Measurements from ENCODE around the gene DSE.
"Not testable (repeated sequence)": the region's sequence is repeated elsewhere in the genome, so short reads cannot be mapped to it uniquely, and the experiment has no call there.

DSE gene

GRCh38 chr6:116370760-116371119 lies at the start of gene DSE:
Gene DSE (plus strand): TSS chr6:116370947. CDS start chr6:116399251, 28,304 bp downstream.
- no peak for DNase-seq (ENCODE audit: low read depth)
- TF ChIP-seq CTCF (conservative IDR thresholded peaks at IDR 0.05; ENCODE audit: control insufficient read depth, insufficient read depth, low read depth, low read length), result no peak
- H3K4me3 ChIP-seq (ENCODE audit: control insufficient read depth, low read depth, low read length), result peak within 1 kb of the TSS; percentile 79

- not testable (repeated sequence) for H3K4me3 ChIP-seq (ENCODE audit: control insufficient read depth, low read depth, low read length); DNase-seq (ENCODE audit: low read depth)
Observed at GRCh38 chr6:116321933-116322332, 48.8 kb upstream of the DSE start.

- no peak for TF ChIP-seq CTCF (conservative IDR thresholded peaks at IDR 0.05; ENCODE audit: control insufficient read depth, insufficient read depth, low read depth, low read length)
- H3K4me3 ChIP-seq (ENCODE audit: control insufficient read depth, low read depth, low read length), result no peak overlapping the region
- no peak for DNase-seq (ENCODE audit: low read depth)
Observed at GRCh38 chr6:116323863-116324262, 46.9 kb upstream of the DSE start.

GRCh38 chr6:116325634-116326132 lies 45.1 kb upstream of the DSE start:
- H3K4me3 ChIP-seq (ENCODE audit: control insufficient read depth, low read depth, low read length); DNase-seq (ENCODE audit: low read depth): not testable (repeated sequence)

GRCh38 chr6:116326181-116326671 lies 44.5 kb upstream of the DSE start:
- no peak for TF ChIP-seq CTCF (conservative IDR thresholded peaks at IDR 0.05; ENCODE audit: control insufficient read depth, insufficient read depth, low read depth, low read length)
- DNase-seq (ENCODE audit: low read depth), result no peak
- no peak overlapping the region for H3K4me3 ChIP-seq (ENCODE audit: control insufficient read depth, low read depth, low read length)

GRCh38 chr6:116326996-116327395 lies 43.8 kb upstream of the DSE start:
- DNase-seq (ENCODE audit: low read depth), result no peak
- no peak overlapping the region for H3K4me3 ChIP-seq (ENCODE audit: control insufficient read depth, low read depth, low read length)
- TF ChIP-seq CTCF (conservative IDR thresholded peaks at IDR 0.05; ENCODE audit: control insufficient read depth, insufficient read depth, low read depth, low read length), result no peak

GRCh38 chr6:116327803-116328527 lies 42.8 kb upstream of the DSE start:
- TF ChIP-seq CTCF (conservative IDR thresholded peaks at IDR 0.05; ENCODE audit: control insufficient read depth, insufficient read depth, low read depth, low read length), result no peak
- H3K4me3 ChIP-seq (ENCODE audit: control insufficient read depth, low read depth, low read length), result no peak overlapping the region
- no peak for DNase-seq (ENCODE audit: low read depth)

GRCh38 chr6:116328528-116328903 lies 42.2 kb upstream of the DSE start:
- DNase-seq (ENCODE audit: low read depth), result peak; percentile 16
- no peak overlapping the region for H3K4me3 ChIP-seq (ENCODE audit: control insufficient read depth, low read depth, low read length)
- no peak for TF ChIP-seq CTCF (conservative IDR thresholded peaks at IDR 0.05; ENCODE audit: control insufficient read depth, insufficient read depth, low read depth, low read length)
